GM19351 (cell line): ENCODE measurements around the gene ROBO1.
"Not testable (repeated sequence)": the region's sequence is repeated elsewhere in the genome, so short reads cannot be mapped to it uniquely, and the experiment has no call there.

Source experiments
- ATAC-seq: cut with Tn5 transposase; IDR thresholded peaks from one replicate; pipeline ENCODE4 v1.9.1; 2021; ENCODE audit warnings: mild to moderate bottlenecking, moderate library complexity; ENCODE audit not compliant: unreplicated experiment

The ROBO1 gene

DNA sequence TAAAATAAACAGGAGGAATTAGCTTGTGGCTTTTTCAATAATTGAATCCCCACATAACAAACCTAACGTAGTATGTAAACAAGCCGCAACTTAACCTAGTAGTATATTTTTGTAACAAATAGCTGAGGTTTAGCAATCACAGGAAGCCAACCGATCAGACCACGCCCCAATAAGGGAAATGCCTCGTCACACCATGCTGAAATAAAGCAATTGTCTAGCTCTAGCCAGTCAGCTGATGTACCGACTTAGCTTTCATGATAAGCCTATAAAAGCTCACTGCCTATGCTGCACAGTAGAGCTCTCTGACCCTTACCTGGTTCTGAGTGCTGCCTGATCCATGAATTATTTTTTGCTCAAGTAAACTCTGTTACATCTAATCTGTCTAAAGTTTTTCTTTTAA lies 208.9 kb downstream of the ROBO1 start:
- no peak for ATAC-seq

DNA sequence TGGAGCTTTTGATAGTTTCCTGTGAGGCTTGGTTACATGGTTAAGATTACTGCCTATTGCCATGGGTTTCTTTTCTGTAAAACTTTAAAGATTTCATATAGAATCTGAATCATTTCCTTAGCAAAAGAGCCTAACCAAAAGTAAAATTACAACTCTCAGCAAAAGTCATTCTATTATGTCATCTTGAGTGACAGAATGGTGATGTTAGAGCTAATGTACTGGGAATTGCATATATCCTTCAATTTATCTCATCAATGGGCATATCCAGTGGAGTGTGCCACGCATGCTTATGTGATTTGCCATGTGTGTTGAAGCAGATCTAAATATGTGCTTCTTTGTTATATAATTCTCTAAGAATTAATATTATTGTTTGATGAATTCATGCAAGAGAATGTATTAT lies 212.1 kb downstream of the ROBO1 start:
- ATAC-seq: no peak

DNA sequence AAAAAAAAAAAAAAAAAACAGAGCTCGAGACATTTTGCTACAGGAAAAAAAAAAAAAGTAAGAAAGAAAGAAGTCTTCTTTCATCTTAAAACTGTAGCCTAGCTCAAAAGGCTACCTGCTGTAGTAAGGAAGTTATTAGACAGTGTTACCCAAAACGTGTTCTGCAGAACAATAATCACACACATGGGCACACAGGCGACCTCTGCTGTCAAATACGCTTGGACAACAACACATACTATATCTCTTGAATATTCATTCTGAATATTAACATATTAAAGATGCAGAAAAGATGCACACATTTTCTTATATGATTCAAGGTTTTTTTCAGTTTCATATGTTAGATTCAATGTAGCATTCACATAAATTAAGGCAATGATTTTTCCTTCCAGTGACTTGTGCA lies 215.8 kb downstream of the ROBO1 start:
- ATAC-seq: no peak

DNA sequence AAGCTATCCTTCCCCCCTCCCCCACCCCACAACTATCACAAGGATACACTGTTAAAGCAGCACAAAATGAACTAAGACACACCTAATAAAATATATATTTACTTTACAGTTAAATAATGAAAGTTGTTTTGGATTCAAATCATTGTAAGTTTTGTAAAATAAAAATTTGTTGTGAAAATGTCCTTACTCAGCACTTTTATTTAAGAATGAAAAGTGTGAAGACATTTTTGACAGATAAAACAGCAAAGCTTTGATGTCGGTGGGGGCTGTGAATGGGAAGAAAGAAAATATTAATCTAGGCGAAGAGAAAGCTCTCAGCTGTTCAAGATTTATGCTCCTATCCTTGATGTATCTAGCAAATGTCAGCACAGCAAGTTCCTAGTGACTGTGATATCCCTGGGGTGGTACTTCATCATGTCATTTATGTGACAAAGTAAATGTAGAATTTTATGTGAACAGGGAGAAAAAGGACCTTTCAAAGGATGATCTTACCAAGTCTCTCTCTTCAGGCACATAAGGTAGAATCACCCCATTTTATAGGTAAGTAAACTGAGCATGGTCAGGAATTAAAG lies 216.4 kb downstream of the ROBO1 start:
- no peak for ATAC-seq

DNA sequence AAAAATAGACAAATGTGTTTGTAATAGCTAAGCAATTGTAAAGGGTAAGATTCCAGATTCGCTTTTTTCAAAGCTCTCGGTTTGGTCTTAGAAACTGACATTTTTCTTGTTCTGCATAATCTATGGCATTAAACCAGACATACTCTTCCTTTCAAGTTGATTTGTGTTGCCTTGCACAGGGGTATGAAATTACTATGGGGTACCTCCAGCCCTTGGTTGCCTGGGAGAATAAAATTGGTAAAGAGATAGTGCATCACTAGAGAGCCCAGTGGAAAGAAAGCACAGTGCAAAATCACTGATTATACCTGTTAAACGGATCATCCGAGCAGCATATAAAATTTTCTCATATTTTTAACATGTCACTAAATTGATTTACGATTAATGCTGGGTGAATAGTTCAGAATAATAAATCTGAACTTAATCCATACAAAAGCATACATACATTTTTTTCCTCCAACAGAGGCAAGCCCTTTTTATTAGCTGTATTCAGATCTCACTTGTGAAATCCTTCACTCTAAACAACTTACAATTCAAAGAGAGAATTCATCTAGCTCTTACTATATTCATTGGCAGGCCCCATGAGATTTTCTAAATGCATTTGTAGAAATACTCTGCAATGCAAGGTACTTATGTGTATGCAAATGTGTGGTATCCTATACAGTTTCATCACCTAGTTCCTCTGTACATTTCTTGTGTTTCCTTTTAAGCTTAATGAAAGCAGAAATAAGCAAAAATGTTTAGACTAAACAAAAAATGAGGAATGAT lies 224.4 kb downstream of the ROBO1 start:
- no peak for ATAC-seq

DNA sequence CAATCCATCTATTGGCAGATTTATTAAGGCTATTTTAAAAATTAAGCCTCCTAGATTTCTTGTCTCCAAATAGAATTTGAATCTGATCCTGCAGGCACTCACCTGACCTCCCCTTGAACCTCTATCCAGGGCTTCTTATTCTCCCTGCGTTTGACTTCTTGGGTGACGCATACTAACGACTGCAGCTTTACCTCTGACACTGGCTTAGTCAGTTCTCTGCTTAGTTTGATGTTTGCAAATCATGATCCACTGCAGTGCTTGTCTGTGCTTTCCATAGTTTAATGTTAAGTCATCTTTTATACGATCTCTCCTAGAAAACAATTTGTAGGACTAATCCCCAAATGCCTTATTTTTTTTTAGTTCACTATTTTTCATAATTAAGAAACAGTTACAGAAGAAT lies 233.1 kb downstream of the ROBO1 start:
- ATAC-seq: no peak

DNA sequence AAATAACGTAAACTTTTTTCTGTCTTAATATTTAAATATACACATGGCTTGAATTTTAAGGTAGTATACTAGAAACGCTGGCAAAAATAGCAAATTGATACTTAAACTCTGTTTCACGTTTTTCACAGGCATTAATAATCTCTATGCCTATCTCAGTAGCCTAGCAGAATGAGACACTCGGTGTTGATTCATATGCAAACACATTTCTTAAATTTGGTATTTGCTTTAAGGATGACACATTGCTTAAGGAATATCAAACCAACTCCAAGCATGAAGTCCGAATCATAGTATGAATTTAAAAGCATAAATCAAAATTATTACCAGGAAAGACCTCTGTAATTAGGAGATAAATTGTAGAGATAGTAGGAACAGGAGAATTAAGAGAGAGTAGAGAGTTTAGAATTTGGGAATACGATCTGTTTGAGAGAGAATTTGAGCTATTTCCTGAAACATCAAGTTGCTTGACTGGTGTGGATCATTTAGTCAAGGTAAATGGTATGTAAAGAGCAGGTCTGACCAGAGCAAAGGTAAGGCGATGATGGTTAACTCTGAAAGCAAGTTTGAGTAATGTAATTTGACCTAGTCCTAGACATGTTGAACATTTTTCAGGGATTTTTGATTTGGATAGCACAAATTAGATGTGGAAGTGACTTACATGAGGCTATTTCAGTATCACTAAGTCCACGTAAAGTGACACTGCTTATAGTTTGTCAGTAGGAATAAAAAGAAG lies 236.1 kb downstream of the ROBO1 start:
- ATAC-seq: no peak

DNA sequence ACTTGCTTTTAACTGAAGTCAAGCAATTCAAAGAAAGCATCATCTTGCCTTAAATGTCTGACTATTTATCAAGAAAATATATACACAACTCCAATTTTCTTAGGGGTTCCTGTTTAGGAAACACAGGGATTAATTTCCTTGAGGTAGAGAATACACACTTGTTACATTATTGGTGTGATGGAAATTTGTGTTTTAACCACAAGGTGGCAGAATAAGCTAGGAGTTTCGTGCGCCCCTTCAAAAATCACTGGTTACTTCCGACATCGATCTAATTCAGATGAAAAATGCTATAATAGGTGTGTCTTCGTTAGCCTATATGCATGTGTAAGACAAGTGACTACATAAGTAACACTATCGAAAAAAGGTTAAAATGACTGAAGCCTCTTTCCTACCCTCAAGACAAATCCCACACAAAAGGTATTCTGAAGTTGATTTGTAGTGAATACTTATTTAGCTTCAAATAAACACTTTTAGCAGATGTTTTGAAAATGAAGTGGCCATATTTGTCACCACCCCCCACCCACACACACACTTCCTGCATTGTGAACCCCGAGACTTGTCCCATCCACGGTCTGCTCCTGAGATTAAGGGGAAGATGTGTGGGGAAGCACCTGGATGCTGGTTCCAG lies 246.5 kb downstream of the ROBO1 start:
- ATAC-seq: peak; percentile 81

DNA sequence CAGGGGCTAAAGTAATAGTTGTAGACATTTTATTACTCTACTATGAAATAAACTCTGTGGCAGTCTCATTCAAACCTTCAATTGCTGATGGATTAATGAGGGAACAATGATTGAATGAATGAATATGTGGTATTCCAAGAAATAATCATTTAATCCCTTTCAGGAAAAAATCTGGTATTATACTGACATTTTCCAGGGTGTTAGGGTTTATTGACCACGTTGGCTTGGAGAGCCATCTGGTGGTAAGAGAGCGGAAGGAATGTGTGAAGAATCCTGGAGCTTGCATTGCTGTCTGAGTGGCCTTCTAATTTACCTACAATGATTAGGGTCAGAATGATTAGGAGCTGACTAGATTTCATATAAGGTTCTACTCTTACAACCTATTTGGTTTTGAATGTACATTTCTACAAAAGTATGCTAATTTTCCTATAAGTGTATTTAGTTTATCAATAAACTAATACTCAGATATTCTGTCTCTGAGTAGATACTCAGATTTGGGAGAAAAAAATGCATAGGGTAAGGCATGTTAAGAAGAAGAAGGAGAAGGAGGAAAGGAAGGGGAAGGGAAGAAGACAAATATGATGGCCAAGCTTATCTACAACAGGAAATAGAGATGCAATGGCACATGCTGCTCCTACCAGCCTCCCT lies 249.9 kb downstream of the ROBO1 start:
- no peak for ATAC-seq

DNA sequence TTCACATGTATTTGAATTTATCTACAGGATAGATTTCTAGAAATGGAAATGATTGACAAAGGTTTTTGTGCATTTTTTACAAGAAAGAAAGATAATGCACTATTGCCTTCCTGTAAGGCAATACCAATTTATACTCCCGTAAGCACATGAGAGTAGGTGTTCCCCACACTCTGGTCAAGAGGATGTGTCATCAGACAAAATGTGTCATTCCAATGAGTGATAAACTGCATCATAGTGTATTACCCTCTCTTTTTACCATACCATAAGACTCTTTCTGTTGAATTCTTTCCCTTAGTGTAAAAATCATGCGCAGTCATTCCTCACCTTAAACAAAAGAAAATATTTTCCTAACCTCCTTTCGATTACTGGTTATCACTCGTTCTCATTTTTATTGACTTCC lies 251.0 kb downstream of the ROBO1 start:
- no peak for ATAC-seq

DNA sequence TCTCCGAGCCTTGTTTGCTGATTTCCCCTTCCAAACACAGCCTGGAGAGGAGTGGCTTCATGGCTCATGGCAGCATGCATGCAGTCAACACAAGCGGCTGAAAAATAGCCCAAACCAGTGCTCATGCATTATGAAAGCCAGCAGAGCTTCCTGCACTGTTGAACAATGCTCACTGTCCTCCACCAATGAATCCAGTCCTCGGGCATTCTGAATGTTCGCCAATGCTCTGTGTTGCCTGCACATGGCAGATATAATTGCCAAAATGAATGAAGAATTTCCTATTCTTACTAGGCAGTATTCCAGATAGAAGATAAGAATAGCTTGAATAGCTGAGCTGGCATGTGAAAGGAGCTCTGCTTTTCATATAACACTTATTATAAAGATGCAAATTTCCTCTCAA lies 252.7 kb downstream of the ROBO1 start:
- no peak for ATAC-seq

DNA sequence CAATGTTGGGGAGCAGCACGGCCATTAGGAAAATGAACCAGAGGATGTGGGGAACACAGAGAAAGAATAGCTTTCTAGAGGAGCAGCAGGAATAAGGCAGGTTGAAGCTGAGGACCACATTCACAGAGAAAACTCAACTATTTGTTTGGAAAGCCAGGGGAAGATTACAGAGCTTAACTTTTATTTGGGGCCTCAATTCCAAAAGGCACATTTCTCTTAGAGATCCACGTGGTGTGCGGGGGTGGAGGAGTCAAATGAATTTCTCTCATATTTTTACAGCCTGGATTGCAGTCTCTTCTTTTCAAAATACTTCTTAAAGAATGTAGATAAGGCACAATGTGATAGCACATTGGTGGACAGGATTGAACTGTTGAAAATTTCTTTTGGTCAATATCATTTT lies 253.7 kb downstream of the ROBO1 start:
- ATAC-seq: no peak

DNA sequence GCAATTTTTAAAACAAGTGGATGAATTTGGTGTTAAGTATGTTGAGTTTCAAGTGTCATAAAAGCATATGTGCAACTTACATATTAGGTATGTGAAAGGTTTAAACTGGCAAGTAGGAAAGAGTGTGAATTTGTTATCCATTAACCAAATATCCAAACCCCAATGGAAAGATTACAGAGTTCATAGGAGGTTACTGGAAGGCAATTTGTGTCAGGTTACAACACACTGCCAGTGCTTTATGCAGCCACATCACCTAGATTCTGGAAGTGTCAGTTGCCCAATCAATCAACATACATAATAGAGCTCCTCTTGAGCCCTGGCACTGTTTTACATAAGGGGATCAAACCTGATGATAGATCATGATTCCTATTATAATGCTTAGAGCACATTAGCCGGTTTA lies 261.0 kb downstream of the ROBO1 start:
- ATAC-seq: no peak

DNA sequence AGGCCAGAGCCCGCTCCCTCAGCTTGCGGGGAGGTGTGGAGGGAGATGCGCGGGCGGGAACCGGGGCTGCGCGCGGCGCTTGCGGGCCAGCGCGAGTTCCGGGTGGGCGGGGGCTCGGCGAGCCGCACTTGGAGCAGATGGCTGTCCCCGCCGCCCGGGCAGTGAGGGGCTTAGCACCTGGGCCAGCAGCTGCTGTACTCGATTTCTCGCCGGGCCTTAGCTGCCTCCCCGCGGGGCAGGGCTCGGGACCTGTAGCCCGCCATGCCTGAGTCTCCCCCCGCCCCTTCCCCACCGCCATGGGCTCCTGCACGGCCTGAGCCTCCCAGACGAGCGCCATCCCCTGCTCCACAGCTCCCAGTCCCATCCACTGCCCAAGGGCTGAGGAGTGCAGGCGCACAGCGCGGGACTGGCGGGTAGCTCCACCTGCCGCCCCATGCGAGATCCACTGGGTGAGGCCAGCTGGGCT lies 265.5 kb downstream of the ROBO1 start:
- ATAC-seq: not testable (repeated sequence)

DNA sequence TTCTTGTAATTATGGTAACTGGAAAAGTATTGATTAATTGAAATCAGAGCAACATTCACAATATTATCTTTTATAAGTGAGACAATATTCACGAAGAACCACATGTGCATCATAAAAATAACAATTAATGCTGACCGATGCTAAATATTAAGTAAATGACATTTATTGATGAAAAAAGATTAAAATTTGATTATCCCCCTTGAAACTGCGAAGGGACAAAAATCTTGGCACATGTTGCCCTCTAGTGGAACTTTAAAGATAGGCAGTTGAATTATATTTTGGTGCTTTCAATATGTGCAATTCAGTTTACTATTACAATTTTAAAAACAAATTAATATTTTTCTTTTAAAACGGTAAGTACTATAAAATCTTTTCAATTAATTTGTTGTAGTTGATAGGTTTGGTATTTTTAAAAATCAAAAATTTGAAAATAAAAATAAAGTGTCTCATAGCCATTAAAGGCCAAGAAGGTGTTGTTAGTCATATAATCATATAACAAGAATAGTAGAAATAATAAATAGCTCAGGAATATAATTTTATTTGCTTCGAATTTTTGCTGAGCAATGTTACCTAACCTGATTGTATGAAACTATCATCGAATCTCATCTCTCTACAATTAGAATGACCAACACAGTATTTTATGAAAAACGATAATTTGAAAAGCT lies 270.2 kb downstream of the ROBO1 start:
- peak; percentile 74 for ATAC-seq

DNA sequence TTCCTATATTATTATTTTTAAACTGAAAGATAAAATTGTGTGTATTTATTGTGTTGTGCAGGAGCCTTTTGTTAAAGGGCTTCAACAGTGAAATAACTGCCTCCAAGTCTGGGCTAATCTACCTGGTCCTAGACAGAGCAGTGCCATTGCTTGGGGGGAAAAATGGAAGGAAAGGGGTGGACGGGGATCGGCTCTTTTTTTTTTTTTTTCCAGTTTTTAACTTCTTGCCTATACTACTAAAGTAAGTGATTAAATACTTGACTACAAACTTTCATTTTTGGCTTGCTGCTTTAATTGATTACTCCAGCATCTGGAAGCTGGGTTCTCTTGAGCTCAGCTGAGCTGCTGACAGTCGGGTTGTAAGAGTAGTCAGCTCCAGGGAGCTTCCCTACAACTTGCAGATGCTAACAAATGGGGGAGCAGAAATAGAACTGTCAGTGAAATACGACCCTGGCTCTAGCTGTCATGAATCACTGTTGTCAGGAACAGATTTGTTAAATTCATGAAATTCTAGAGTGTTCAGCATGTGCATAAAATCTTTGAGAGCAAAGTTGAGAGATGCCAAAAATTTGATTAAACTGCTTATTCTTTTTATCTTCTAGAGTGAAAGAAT lies 276.7 kb downstream of the ROBO1 start:
- ATAC-seq: no peak

DNA sequence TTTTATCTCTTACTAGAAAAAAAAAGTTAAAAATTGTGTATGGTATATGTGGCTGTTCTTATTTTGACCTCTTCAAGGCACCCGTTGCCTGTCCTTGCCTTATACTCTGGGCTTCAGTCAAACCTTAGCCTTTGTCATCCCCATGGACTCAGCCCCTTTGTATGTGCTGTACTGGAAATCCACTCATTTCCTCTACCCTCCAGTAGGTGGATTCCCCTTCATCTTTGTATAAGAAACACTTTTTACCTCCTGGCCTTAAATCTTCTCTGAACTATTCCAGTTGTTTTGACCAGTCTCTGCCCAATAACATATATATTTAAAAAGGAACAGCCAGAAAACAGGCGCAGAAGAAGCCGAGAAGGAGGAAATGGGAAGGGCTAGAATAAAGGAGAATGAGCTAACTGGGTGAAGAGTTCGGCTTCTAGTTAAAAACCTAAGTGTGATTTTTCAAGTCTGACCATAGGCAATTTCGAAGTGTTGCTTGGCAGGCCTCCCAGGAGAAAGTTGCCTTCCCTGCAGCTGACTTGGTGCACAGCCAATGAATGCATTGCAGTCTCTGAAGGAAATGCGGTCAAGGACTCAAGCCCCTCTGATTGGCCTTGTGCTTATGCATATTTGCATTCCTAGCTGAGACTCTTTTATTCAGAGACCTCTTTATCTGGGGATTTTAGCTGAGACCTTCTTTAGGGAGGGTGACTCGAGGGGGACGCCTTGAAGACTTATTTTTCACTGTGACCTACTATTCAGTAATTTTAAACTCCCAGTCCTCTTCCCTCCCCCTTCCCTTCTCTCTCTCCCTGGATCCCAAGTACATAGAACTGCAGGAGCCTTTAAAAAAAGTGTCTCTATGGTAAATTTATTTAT lies 277.4 kb downstream of the ROBO1 start:
- no peak for ATAC-seq

DNA sequence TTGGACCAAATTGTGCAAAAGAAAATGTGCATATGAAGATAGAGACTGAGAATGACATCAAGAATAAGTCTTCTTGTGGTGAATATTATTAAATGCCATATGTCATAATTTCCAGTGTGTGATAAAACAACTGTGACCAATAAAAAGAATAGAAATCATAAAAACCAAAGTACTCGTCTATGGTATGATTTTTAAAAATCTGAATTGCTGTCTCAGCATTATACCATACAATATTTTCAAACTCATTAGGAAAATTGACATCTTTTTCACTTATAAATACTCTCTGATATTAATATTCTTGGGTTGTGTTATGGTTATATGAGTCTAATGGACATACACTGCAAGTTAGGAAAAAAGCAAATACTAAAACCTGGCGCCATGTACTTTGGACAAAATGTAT lies 279.4 kb downstream of the ROBO1 start:
- ATAC-seq: no peak

DNA sequence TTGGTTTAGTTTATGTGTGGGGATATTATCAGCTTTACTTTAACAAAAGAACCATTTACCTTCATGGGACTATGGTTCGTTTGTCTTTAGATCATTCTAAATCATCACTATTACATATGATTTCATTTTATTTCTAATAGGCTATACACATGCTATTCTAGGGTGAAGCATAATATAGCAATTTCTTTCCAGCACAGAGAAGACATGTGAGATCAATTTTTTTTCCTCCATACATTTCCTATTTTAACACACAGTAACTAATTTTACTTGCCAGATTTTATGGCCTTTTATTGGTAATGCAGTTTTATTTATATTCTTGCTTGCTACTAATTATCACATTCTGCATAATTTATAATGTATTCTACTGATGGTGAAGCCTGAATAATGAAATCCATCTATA lies 287.1 kb downstream of the ROBO1 start:
- ATAC-seq: no peak
